Measurements from ENCODE around the gene FARS2.

Gene FARS2

DNA sequence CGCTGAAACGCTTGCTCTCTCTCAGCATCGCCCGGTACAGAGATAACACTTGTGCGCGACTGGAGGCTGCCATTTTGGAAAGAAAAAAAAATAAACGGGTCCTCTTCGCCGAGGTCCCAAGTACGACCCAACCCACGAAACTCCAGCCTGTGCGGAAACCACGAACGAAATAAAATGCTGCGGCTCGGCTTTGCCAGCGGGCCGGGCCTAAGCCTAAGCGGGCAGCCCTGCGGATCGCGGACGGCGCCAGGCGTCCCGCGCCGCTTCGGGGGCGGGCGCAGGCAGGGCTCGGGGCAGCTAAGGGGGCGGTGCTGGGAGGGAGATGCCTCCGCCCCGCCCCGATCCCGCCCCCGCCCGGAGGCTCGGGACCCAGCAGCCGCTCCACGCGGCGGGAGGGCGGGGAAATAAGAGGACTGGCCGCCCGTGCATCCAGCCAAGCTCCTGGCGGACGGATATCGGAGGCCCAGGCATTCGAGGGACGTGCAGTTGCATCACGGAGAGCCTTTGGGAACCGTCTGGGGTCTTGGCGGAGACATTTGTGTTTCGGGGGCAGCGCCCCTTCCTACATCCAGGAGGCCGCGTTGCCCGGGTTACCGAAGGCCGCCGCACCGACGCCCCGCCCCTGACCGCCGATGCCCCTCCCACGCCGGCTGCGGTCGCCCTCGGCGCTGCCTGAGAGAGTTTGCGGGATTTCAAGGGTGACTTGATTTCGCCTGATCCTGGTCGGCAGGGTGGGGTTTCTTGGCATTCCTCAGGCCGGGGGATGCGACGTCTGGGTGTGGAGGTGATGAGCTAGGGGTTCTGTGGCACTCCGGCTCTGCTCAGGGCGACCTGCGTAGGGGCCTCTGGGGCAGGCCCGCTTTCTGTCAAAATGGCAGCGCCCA is at the start of gene FARS2, which contains the start of gene LYRM4:
Gene FARS2 (plus strand): TSS at position 853 of the 884 bp plus-strand sequence.
Gene LYRM4 (minus strand): TSS at position 290 of the 884 bp plus-strand sequence. CDS start 217 bp downstream, at position 73.
- DNase-seq, result peak; percentile 84

DNA sequence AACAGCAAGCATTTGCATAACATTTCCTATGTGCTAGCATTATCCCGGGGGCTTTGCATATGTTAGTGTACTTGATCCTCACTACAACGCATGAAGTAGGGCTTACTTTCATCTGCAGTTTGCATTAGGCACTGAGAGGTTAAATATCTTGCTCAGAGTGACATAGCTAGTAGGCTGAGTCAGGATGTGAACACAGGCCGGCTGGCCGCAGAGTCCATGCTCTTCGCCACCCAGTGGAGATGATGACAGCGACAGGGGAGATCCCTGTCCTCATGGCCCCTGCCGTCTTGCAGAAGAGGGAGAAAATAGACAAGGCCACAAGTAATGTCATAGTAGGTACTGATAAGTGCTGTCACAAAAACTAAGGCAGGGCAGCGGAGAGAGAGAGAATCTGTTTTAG is 47.5 kb upstream of the FARS2 start:
- DNase-seq, result no peak

DNA sequence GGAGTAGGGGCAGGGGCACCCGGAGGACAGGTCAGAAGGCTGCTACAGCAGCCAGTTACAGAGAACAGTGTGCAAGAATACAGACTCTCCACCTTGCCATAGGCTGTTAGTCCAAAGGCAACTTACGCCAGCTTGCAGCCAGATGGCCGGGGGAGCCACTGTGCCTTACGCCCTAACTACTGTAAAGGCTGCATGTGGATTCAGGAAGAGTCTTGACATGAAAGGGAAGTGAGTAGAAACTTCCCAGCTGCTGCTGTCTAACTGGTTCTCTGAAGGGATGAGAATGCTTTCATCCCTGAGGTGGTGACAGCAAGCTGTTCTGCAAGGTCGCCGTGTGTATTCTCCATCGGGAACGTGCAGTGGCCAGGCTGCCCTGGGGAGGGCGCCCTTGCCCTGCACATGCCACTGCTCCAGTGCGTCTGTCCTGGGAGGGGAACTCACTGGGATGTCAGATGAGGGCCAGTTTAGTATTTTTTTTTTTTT is 46.7 kb upstream of the FARS2 start:
- no peak for DNase-seq

DNA sequence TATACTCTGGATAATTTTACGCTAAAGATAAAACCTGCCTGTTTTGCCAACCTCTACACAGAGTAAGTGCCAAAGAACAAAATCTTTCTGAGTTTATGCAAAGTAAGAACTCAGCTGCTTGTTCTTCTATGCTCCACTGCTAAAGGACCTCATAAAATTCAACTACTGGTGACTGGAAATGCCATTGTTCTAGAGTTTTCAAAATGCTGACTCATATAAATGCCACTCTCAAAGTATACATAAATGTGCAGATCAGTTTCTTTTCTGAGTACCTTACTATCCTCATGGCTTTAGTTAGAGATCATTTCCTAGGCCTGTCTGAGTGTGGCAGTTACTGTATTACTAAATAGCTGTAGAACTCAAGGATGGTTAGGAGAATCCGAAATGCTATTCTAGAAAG is 46.2 kb upstream of the FARS2 start:
- DNase-seq, result no peak

DNA sequence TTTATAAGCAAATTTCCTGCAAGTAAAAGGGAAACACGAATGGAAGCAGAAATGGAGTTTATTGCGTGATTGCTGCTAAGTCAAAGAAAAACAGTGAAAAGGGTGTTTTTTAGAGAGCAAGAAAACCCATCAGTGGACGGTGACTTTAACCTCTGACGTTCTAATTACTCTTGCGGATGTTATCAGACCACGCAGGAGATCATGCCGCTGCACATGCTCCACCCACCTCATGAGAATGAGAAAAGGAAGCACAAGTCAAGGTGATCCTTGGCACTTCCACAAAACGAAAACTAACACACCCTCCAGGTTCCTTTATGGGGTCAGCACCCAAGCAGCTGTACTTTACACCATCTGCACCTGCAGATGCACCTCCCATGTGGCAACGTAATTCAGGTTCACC is 45.5 kb upstream of the FARS2 start:
- DNase-seq, result no peak

DNA sequence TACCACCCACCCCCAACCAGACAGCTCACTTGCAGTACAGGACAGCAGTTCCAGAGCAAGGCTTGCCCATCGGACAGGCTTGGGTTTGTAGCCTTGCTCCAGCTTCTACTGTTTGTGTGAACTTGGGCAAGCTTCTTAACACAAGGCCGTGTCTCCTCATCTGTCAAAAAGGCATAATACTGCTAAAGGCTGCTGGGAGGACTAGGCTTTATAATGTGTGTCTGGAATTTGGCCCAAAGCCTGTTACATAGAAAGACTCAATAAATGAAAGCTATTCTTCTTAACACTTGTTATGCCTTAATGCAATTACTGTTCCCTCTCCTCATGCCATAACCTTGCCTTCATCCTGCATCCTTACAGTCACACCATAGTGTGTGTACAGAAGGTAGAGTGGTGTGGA is 44.0 kb upstream of the FARS2 start:
- no peak for DNase-seq

DNA sequence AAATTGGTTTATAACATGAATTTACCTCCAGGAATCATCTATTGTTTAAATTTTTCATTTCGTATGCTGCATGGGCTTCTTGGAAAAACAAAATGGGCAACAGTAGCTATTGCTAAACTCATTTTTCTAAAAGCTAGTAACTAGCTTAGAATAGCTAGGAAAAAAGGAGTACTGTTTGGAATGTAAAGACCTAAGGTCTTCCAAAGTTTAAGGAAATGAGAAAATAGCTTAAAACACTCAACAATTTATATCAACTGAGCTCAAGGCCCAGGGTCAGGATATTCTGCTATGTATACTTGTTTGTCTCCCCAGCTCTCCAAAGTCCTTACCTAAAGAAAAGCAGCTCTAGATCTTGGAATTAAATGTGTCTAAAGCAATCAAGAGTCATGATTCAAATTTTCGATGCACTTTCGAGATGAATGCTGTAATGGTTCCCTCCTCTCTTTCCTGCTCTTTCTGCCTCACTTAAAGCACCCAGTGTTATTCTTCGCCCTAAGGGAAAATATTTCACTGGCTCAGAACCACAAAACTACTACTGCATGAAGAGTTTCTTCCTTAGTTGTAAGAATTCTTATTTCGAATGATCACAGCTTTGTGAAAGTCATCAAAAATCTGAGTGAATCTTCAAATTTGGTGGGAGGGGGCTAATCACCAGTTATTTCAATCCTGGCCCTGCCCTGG is 42.2 kb upstream of the FARS2 start:
- no peak for DNase-seq

DNA sequence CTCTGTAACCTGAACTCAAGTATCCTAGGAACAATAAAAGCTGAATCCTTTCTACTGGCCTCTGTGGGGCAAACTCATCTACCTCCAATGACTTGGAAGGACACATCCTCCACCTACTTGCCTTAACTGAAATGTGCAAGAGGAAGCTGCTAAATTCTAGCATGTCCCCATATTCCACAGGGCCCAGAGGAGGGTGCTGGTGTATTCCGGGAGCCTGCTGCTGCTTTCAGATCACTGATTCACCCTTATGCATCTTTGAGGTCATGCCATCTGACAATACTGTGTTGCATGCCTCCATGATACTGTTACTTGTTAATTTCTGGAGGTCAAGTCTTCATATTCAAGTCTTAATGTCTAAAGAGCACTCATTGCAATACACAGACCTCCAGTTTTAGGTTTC is 40.9 kb upstream of the FARS2 start:
- no peak for DNase-seq

DNA sequence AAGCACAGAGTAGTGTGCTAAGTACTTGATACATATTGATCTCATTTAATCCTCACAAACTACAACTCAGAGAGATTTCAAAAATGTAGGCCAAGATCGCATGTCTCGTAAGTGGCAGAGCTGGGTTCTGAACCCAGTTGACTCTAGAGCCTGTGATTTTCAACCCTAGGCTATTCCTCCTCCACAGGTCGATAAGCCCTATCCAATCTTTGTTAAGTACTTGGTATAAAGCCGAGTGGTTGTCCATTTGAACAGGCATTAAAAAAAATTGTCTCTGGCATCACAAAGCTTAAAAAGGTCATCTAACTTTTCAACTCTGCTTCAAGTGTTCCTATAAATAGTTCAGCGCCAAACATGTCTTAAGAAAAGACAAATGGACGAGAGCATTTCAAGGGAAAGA is 38.0 kb upstream of the FARS2 start:
- DNase-seq, result no peak

DNA sequence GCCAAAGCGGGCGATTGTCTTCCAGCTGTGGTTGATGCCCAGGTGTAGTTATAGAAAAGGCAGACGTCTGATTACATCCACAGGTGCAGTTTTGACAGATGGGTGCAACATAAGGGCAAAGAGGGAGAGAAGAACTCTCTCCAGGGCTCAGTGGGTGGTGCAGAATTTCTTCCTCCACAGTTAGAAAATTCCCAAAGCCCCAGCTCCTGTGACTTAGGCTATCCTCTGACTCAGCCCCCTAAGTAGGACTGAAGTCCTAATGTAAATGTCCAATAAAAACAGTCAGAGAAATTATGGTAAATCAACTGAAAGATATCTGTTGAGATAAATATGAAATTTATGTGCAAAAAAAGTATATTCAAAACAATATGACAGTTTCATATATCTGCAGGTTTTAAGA is 32.0 kb upstream of the FARS2 start:
- no peak for DNase-seq

DNA sequence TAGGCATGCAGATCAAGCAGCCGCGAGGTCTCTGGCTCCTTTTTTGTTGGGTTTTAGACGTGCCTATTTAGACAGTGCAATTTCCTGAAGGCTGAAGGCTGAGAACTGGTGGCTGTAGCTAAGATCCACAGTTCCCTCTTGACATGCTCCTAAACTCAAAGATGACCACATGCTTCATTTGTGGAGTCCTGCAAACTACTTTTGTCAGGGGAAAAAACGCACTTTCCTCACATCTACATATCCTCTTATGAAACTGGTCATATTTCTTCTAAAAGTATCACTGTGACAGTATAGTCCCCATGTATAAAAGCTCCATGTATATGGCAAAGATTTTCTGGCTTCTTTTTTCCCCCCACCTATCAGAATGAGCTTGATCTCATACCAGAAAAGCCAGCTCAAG is 31.2 kb upstream of the FARS2 start:
- DNase-seq, result no peak

DNA sequence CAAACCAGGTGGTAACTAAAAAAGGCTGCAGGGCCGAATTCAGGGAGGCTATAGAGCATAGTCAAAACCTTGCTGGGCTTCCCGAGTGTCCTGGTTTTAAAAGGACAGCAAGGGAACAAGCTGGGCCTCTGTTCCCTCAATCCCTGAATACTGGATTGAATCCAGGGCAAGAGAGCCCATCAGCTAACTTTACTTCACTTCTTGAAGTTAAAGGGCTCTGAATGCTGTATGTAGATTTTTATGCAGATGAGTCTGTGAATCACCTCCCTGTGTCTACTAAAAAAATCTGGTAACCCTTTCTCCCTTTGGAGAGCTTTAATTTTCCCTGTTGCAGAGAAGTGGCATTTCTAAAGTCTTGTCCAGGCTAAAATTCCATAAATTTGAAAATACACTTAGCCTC is 30.0 kb upstream of the FARS2 start:
- no peak for DNase-seq

DNA sequence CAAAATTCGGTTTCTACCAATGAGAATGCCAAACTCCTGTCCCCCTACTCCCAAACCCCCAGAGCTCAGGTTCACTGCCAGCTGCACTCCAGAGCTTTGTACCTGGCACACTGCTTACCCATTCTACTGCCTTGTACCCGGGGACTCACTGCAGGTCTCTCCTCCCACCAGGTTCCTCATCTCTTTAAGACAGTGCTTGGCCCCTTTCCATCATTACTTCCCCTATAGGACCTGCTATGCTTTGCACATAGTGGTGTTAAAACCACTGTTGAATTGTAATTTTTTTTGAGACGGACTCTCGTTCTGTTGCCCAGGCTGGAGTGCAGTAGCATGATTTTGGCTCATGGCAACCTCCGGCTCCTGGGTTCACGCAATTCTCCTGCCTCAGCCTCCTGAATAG is 26.4 kb upstream of the FARS2 start:
- DNase-seq, result no peak

DNA sequence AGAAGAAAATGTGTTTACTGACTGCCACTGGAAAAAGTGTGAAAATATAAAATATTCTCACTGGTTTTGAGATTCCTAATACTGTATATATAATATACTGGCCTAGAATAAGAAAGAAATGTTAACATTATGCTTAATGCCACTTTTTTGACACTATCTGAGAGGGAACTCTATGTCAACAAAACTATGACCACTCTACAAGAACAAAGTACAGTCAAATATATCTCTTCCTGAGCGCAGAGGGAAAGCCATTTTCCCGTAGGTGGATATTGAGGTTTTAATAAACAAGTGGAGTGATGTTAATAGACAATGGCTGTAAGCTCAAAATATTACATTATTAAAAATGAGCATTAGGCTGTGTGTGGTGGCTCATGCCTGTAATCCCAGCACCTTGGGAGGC is 25.5 kb upstream of the FARS2 start:
- no peak for DNase-seq

DNA sequence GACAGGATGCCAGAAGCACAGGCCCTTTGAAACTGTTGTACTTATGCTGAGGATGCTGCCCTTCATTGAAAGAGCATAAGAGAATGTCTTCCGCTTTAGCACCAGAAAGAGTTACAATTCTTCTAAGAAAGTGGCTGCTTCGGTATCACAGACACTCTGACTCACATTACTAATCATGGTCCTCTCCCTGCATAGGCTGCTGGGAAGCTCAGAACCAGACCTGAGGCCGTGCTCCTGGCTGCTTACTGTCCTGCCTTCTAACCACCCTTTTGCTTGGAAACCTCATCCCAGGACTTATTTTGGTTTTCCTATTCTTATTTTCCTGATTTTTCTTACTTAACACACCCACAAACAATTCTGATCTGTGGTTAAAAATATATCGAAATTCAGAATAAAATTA is 23.5 kb upstream of the FARS2 start:
- DNase-seq, result no peak

DNA sequence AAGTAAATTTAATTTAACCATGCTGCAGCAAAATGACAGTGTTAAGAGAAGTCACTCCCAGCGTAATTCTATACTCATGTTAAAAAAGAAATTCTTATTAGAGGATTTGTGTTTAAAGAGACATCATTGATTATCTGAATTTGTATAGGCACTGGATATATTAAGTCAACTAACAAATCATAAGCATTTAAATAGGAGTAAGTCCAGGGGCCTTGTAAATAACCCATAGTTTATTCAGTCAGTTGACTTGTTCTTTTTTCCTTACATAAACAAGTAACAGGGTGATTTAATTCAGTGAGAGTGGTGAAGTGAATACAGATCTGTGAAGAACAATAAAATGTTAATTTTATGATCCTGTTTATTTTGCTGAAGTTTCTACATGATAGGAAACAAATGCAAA is 23.0 kb upstream of the FARS2 start:
- DNase-seq, result no peak

DNA sequence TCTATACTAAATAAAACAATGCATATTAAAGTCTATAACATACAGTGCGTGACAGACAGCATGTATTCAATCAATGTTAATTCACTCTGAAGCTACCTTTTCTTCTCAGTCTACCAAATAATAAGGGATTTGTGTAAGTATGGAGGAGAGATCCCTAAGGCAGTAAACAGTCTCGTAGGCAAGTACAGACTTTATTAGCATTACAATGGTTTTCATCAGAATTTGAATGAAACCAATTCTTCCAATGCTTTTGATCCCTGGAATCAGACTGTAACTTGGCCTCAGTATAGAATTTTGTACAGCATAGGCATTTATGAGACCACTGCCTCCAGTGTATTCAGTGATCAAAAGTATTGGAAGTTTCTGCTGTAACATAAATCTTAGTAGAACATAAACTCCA is 20.1 kb upstream of the FARS2 start:
- DNase-seq, result no peak

DNA sequence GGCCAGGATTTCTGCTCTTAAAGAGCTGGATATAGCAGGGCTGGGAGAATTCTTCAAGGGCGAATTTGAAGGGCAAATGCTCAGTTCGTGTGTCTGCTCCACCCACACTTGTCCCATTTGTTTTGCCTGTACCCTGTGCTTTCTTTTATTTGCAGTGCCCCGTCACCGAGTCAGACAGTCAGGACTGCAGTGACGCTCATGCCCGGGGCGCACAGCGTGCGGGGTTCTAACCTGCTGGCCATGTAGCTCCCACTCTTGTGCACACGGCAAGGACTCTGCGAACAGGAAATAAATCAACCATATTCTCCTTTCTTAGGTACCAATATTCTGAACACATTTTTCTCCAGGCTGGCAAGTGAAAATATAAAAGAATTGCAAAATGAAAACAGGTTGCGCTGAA is 18.2 kb upstream of the FARS2 start:
- DNase-seq, result no peak

DNA sequence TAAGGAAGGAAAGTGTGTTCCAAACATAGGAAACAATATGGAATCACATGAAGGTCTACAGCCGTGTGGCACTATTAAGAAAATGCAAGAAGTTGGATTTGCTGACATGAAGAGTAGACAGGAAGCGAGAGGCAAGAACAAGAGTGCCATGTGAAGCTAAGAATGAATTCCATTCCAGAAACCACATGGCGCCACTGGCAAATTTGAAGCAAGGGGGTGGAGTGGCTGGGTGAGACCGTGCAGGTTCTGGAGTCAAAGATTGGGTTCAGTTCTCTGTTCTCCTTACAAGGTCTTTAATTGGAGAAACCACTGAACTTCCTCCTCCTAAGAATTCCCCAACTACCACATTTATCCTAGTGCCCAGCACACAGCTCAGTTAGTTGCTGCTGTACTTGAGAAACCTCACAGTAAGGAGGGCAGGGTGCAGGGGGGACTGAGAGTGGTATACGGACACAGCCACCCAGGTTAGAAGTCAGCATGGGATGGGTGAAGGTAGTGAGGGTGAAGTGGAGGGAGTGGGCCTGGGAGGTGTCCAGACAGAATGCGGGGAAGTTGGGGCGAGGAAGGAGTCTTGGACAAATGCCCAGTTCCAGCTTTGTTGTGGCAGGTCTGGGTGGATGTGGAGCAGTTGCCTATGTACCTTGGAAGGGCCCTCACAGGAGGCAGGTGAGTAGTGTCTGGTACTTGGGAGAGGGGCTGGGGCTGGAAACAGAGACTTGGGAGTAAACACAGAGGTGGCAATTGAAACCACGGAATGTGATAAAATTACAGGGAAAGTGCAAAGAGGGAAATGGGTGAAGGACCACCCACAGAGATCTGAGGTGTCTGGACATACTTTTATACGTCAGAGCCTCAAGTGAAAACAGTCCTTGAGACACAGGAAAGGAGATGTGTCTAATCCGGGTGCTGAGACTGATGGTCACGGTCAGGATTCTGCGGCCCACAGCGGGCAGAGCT is 14.9 kb upstream of the FARS2 start:
- no peak for DNase-seq

DNA sequence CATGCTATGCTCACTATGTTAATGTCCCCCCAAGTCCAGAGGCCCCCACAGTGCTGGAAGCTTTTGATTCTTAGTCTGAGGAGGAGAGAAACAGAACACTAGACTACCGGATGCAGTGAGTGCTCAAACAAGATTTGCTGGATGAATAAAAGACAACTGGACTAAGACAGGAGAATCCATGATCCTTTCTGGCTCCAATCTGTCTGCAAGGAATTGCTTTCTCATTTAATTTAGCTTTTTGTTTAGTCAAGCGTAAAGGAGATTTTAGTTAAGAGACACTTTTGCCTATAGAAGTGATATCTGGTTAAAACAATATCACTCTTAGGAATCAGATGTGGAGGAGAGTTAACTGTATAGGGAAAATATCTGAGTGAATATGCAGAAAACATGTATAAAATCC is 14.1 kb upstream of the FARS2 start:
- no peak for DNase-seq

DNA sequence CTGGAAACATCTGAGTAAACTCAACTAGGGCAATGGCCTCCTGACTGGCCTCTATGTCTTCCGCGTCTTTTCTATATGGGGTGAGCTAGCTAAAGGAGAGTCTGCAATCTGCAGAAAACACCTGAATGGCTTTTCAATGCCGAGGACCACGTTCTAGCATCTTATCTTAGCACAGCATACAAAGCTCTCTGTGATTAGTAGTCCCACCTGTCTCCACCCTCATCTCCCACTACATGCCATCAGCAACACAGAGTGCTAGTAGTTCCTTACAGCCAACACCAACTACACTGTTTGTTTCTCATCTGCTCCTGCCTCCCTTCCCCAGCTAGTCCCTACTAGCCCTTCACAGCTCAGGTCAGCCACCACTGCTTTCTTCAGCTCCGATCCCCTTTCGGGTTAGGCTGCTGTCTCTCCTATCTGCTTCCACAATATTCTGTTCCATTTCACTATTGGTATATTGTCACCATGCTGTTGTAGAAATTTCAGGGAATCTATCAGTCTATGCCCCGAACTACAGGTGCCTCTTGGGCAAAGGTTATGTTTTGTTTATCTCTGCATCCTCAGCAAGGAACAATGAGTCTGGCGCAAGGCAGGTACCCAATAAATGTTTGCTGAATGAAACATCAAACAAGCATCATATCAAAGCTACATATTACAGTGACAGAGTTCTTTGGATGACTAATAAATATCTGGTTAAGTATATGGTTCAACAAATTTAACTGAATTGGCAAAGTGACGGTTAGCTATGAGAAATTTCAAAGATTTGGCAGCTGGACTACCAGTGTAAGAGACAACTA is 12.8 kb upstream of the FARS2 start:
- no peak for DNase-seq

DNA sequence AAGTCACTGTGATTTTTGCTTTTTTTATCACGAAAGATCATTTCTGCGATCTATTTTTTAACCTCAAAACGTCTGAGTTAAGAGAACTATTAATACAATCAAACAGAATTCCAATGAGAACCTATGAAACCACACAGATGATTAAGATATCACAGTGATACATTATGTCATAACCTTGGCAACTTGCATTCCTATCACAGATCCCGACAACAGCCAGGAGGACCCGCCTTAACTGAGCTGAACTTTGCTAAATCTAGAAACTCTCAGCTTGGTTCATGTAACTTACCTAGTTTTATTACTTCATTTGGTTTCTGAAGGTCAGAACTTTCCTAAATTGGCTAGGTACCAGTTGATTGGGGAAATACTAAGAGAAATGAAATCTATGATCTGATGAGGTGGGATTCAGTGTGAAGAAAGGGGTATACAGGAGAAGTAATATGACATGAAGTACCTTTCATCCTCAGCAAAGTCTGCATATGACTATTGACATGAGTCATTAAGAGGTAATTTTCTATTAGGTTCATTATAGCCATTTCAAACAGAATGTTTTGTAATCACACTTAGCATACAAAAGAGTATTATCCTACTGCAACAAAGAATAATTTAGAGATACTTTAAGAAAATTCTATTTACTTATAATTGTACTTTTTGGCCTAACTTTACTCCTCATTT is 11.7 kb upstream of the FARS2 start:
- DNase-seq, result no peak

Data from NCI-H774 (cell line).